ENCODE results near the gene KRT17. TPM values are rescaled to one million over a fixed set of nuclear protein-coding genes. Genes with fewer than 3 reads are reported as not detected.
"Not testable (repeated sequence)": the region's sequence is repeated elsewhere in the genome, so short reads cannot be mapped to it uniquely, and the experiment has no call there.

Gene KRT17
- total RNA-seq, 1 experiment from 2014 or later: 6.9 TPM

- DNase-seq (ENCODE audit: low read depth): peak; percentile 11
These were observed 3.6 kb downstream of the KRT17 start for GRCh38 chr17:41620583-41621434.

DNA sequence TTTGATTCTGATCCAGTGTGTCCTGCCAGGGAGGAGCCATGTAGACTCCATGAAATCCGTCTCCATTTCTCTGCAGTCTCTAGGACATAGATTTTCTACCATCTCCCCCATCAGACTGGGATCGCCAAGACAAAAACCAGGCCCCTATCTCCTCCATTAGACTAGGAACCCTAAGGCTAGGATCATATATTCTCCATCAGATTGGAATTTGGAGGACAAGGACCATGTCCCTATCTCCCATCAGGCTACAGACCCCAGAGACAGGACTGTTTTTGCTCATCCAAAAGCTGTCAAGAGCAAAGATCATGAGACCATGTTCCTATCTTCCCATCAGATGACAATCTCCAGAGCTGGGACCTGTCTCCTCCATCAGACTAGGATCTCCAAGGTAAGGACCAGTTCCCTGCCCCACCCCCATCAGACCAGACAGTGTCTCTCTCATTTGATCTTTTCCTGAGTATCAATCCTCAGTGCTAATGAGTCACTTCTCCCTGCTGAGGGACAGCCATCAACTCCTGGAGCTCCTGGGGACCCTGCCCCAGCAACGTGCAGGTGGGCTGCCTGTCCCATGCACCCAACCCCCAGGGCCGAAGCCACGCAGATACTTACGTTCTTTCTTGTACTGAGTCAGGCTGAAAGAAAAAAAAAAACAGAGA lies 4.3 kb downstream of the KRT17 start:
- not testable (repeated sequence) for DNase-seq (ENCODE audit: low read depth)

- no peak for DNase-seq (ENCODE audit: low read depth)
These were observed 5.1 kb downstream of the KRT17 start for GRCh38 chr17:41619036-41619926.

DNA sequence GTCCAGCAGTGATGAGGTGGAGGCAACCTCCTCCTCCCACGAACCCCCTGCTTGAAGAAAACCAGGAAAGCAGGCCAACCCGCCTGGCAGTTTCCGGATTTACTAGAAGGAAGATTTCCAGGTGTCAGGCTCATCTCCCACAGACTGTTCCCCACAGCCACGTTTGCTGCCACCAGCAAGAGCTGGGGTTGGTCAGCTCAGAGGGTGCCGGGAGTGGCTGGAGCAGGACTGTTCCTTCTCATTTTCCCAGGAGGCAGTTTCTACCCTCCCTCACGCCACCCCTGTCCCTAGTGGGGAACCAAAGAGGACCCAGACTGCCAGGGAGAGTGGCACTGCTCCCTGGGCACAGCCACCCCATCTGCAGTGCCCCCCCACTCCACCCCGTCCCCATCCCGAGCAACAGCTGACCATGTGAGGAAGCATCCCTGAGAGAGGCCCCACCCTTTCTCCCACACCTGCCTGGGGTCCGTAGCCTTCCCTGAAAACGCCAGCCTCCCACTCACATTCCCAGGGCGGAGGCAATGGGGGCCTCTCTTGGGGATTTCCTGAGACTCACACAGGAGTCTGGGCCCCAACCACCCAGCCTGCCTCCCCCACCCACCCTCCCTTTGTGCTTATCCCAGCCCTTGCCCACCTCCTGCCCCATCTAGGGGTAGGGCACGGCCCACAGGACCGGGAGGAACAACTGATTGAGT lies 5.9 kb downstream of the KRT17 start:
- no peak for DNase-seq (ENCODE audit: low read depth)

DNA sequence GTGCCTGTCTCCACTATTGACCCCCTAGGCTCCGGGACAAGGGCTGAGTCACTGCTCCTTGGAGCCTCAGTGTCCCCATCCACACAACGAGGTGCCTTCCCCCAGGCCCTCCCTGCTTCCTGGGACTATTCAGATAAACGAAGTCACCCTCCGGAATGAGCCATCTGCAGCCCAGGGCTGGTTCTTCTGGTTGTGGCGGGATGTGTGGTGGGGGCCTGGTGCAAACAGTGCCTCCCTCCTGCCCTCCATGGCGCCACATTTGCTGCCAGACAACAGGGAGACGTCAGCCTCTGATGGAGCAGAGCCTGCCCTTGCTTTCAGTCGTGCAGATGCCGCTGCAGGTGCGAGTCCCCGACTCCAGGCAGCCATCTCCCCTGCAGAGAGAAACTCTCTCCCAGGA lies 6.7 kb downstream of the KRT17 start:
- no peak for DNase-seq (ENCODE audit: low read depth)

GRCh38 chr17:41617136-41617535 lies 7.2 kb downstream of the KRT17 start:
- no peak for DNase-seq (ENCODE audit: low read depth)

DNA sequence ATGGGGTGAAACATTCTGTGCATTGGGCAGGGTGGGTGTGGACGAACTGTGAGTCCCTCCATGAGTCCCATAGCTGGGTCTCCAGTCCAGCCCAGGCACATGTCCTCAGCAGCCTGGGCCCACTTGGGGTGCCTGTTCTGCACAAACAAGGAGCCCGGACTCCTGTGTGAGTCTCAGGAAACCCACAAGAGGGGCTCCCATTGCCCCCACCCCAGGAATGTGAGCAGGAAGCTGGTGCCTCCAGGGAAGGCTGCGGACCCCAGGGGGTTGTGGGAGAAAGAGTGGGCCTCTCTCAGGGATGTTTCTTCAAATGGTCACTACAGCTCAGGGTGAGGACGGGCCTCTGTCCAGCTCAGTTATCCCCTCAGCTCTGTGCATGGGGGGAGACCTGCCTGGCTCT lies 7.9 kb downstream of the KRT17 start:
- not testable (repeated sequence) for DNase-seq (ENCODE audit: low read depth)

DNA sequence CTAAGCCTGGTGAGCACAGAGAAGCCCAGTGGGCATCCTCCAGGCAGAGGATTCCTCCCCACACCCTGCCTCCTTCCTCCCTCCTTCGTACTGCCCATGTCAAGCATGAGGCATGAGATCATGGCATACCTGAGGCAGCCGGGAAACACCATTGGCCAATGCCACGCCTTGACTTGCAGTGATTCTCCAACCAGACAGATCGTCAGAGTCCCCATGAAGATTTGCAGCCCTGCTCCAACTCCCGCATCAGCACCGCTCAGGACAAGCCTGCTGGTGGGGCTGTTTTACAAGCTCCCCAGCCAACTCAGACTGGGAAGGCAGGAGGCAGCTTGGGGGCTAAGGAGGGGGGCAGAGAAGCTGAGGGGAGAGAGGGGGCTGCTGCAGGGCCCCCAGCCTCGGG lies 8.9 kb downstream of the KRT17 start:
- DNase-seq (ENCODE audit: low read depth): no peak

GRCh38 chr17:41614767-41615166 lies 9.6 kb downstream of the KRT17 start:
- DNase-seq (ENCODE audit: low read depth): not testable (repeated sequence)

DNA sequence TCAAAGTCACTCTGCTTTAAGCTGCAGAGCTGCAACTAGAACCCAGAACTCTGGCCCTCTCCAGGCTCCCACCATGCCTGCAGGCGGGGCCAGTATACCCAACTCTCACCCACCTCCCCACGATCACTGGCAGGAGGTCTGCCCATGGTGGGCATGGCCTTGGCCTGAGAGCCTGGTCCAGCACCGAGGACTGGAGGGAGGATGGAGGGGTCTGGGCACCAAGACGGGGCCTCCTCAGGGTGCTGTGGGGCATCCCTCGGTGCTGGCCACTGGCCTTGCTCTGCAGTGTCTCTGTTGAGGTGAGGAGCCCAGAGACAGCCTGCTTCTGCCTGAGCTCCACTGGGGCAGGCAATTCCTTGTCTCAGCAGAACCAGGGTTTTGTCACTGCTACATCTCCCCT lies 10.3 kb downstream of the KRT17 start:
- no peak for DNase-seq (ENCODE audit: low read depth)

GRCh38 chr17:41613277-41614082 lies 10.9 kb downstream of the KRT17 start:
- no peak for DNase-seq (ENCODE audit: low read depth)

- peak; percentile 33 for DNase-seq (ENCODE audit: low read depth)
These were observed 11.8 kb downstream of the KRT17 start, which contains the start of gene KRT16 for GRCh38 chr17:41612376-41613160. TSS of gene KRT16 (minus strand) at chr17:41612767. CDS start at chr17:41612688, 79 bp downstream.

DNA sequence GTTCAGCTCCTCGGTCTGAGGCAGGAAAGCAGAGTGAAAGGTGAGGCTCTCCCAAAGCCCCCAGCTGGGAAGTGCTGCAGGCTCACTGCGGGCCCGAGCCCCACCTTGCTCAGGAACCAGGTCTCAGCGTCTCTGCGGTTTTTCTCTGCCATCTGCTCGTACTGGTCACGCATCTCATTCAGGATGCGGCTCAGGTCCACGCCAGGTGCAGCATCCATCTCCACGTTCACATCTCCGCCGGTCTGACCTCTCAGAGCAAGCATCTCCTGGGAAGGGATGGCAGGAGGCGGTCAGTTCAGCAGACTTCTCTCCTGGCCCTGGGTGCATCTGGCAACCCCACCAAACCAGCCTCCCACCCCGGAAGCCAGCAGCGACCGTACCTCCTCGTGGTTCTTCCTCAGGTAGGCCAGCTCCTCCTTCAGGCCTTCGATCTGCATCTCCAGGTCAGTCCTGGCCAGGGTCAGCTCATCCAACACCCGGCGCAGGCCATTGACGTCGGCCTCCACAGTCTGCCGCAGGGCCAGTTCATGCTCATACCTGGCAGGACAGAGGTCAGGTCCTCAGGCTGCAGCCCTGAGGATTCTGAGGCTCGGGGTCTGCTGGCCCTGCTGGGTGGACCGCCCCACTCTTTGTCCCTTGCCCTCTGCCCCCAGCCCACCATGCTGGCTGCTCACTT lies 13.3 kb downstream of the KRT17 start:
- DNase-seq (ENCODE audit: low read depth): no peak

GRCh38 chr17:41610061-41610517 lies 14.3 kb downstream of the KRT17 start:
- DNase-seq (ENCODE audit: low read depth): peak; percentile 19

GRCh38 chr17:41606930-41607329 lies 17.4 kb downstream of the KRT17 start:
- DNase-seq (ENCODE audit: low read depth): not testable (repeated sequence)

- no peak for DNase-seq (ENCODE audit: low read depth)
These were observed 21.9 kb downstream of the KRT17 start for GRCh38 chr17:41602524-41602923.

- DNase-seq (ENCODE audit: low read depth): no peak
These were observed 24.1 kb downstream of the KRT17 start for GRCh38 chr17:41600318-41600717.

GRCh38 chr17:41599680-41600079 lies 24.7 kb downstream of the KRT17 start:
- no peak for DNase-seq (ENCODE audit: low read depth)

GRCh38 chr17:41595585-41595984 lies 28.8 kb downstream of the KRT17 start:
- DNase-seq (ENCODE audit: low read depth): no peak
